Body of pancreas (tissue), 4 donors: ENCODE data around the gene GABPA. TPM values are rescaled to one million over a fixed set of nuclear protein-coding genes. Genes with fewer than 3 reads are reported as not detected.

ENCODE experiments used
- ATAC-seq: fragments of 150-250 bp; one replicate; pipeline ENCODE4 v1.9.1; 2016
- DNase-seq, 4 donors: peaks; one replicate each; pipeline ENCODE4 v3.0.0-alpha.2; 2019
- H3K27ac ChIP-seq, 4 donors: fragments of 200-600 bp; sonication (generic); 1 replicate in 3 of 4; 2 replicates in 1 of 4; pipeline versions ENCODE4 v1.5.1 to v1.6.1; 2016 to 2019; ENCODE audit warnings: mild to moderate bottlenecking in 1 of 4, mixed read lengths in 1 of 4, moderate library complexity in 1 of 4
- H3K27me3 ChIP-seq, 2 donors: fragments of 200-600 bp; sonication (generic); one replicate each; pipeline ENCODE4 v1.6.0; 2016; ENCODE audit warnings: mild to moderate bottlenecking in 1 of 2
- H3K36me3 ChIP-seq, 2 donors: fragments of 200-600 bp; sonication (generic); replicated peaks in 1 of 2; 2 replicates each; pipeline ENCODE4 v1.5.1; 2016; ENCODE audit warnings: low read depth in 2 of 2; ENCODE audit not compliant: insufficient read depth in 1 of 2
- H3K4me1 ChIP-seq: fragments of 200-600 bp; sonication (generic); one replicate; pipeline ENCODE4 v1.6.0; 2016
- H3K4me3 ChIP-seq, 2 donors: fragments of 200-600 bp; sonication (generic); 1 replicate in 1 of 2; 2 replicates in 1 of 2; pipeline ENCODE4 v1.5.1; 2016 to 2019
- H3K9me3 ChIP-seq, 3 donors: fragments of 200-600 bp; sonication (generic); 1 replicate in 2 of 3; 2 replicates in 1 of 3; pipeline ENCODE4 v1.5.1; 2016
- POLR2A ChIP-seq, 3 donors: fragments of 450-650 bp; IDR thresholded peaks; one replicate each; pipeline ENCODE4 v1.6.1; 2016; ENCODE audit warnings: antibody characterized with exemption in 3 of 3, mild to moderate bottlenecking in 2 of 3
- WGBS, 2 donors: methylation state at CpG; one replicate each; pipeline ENCODE4 v1.1.5; 2017; 5-methylcytosine and 5-hydroxymethylcytosine counted together
- intact Hi-C: fragments of 100-400 bp; cut with DNase I; formaldehyde crosslinking; loops from one replicate; pipeline ENCODE4 v1.15.1; 2023
- total RNA-seq, 2 donors: library from RNA; depleted of rRNA; stranded (reverse); fragments of >200 nt; gene quantifications; one replicate each; pipeline ENCODE4 v1.1.0, GENCODE V29; 2016
- TF ChIP-seq, protein P1 (sequence below), 7 experiments: fragments of 450-650 bp in 4 of 7; fragments of 200-600 bp in 3 of 7; sonication (generic) in 3 of 7; IDR thresholded peaks; one replicate each; pipeline ENCODE4 v1.5.1; 2016 to 2019; ENCODE audit warnings: antibody characterized with exemption in 7 of 7

The GABPA gene
- total RNA-seq, 2 donors from 2014 or later = 8.9 to 11.2 TPM

GRCh38 chr21:25735646-25736597 lies 1.1 kb downstream of the GABPA start:
- H3K36me3 ChIP-seq = no peaks in the 10 kb centered on the region
- intact Hi-C loops = no loop called here
- H3K4me3 ChIP-seq = peak overlapping the region; percentile 89 to 97
- no peaks in the 10 kb centered on the region for H3K9me3 ChIP-seq
- H3K4me1 ChIP-seq = peaks cover 29% of the 10 kb centered on the region
- ATAC-seq (peak; percentile 64), DNase-seq (peak; percentile 80 to 87 (median 84))
- 0 to 1% methylated on average over 22 to 38 of the region's 48 CpGs for WGBS, 2 donors
- H3K27me3 ChIP-seq = no peaks in the 10 kb centered on the region
- peak overlapping the region; percentile 95 to 99 (median 98) for H3K27ac ChIP-seq
- TF ChIP-seq, protein P1, sequence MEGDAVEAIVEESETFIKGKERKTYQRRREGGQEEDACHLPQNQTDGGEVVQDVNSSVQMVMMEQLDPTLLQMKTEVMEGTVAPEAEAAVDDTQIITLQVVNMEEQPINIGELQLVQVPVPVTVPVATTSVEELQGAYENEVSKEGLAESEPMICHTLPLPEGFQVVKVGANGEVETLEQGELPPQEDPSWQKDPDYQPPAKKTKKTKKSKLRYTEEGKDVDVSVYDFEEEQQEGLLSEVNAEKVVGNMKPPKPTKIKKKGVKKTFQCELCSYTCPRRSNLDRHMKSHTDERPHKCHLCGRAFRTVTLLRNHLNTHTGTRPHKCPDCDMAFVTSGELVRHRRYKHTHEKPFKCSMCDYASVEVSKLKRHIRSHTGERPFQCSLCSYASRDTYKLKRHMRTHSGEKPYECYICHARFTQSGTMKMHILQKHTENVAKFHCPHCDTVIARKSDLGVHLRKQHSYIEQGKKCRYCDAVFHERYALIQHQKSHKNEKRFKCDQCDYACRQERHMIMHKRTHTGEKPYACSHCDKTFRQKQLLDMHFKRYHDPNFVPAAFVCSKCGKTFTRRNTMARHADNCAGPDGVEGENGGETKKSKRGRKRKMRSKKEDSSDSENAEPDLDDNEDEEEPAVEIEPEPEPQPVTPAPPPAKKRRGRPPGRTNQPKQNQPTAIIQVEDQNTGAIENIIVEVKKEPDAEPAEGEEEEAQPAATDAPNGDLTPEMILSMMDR (IDR thresholded peaks at IDR 0.05) = no peak
- no peak for TF ChIP-seq POLR2A (IDR thresholded peaks at IDR 0.05)

- DNase-seq = no peak
- Histone ChIP-seq H3K4me3 (no peak overlapping the region), H3K4me1 (peaks cover 14% of the 10 kb centered on the region), H3K9me3 (no peaks in the 10 kb centered on the region), H3K27ac (no peak overlapping the region), H3K27me3 (no peaks in the 10 kb centered on the region), H3K36me3 (no peaks in the 10 kb centered on the region)
- intact Hi-C loops = no loop called here
- no peak for TF ChIP-seq POLR2A (IDR thresholded peaks at IDR 0.05)
- TF ChIP-seq, protein P1 (IDR thresholded peaks at IDR 0.05) = no peak
- 62 to 73% methylated on average over 1 of the region's 1 CpG for WGBS, 2 donors
- no peak for ATAC-seq
Observed at GRCh38 chr21:25737421-25737820, 2.6 kb downstream of the GABPA start.

DNA sequence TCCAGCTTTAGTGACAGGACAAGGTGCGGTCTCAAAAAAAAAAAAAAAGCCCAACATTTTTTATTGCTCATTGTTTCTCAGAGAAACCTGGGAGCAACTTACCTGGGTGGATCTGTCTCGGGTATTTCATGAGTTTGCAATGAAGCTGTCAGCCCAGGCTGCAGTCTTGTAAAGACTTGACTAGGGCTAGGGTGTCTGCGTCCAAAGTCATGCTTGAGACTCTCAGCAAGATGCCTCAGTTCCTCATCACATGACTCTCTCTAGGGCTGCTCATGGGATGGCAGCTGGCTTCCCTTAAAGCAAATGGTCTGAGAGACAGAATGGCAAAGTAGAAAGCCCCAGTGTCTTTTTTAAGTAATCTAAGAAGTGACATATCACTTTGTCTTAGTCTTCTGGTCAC lies 8.1 kb downstream of the GABPA start:
- Histone ChIP-seq H3K4me1 (no peaks in the 10 kb centered on the region), H3K27ac (no peak overlapping the region), H3K9me3 (no peaks in the 10 kb centered on the region), H3K27me3 (no peaks in the 10 kb centered on the region), H3K36me3 (peaks cover 0 to 1% of the 10 kb centered on the region in 2 donors), H3K4me3 (no peak overlapping the region)
- ATAC-seq = no peak
- no peak for DNase-seq
- intact Hi-C loops = no loop called here
- WGBS, 2 donors = 93 to 98% methylated on average over 3 of the region's 3 CpGs
- TF ChIP-seq, protein P1 (IDR thresholded peaks at IDR 0.05) = no peak
- no peak for TF ChIP-seq POLR2A (IDR thresholded peaks at IDR 0.05)

DNA sequence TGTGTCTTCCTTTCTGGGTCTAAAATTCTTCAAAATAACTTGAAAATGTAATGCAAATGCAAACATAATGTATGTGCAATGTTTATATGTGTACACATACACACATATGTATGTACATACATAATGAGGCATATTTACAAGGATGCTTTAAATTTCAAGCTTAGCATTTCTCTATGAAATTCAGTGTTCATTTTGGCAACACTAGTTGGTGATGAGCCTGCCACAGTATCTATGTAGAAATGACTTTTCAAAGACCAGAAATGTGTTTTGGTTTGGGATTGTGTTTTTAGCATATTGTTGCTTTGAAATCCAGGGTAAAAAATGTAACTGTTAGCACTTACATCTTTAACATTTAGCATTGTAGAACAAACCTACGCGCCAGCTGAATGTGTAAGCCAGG lies 10.1 kb downstream of the GABPA start:
- ATAC-seq = no peak
- no peaks in the 10 kb centered on the region for H3K27me3 ChIP-seq
- H3K9me3 ChIP-seq = no peaks in the 10 kb centered on the region
- no peak for DNase-seq
- intact Hi-C loops = no loop called here
- WGBS, 2 donors = 96 to 100% methylated on average over 2 of the region's 2 CpGs
- no peak for TF ChIP-seq POLR2A (IDR thresholded peaks at IDR 0.05)
- TF ChIP-seq, protein P1 (IDR thresholded peaks at IDR 0.05) = no peak
- no peak overlapping the region for H3K4me3 ChIP-seq
- peaks cover 0 to 6% of the 10 kb centered on the region in 2 donors for H3K36me3 ChIP-seq
- no peaks in the 10 kb centered on the region for H3K4me1 ChIP-seq
- no peak overlapping the region for H3K27ac ChIP-seq
